CD4-positive, alpha-beta memory T cell (primary cell): ENCODE results near the gene NCKAP5. TPM values are rescaled to one million over a fixed set of nuclear protein-coding genes. Genes with fewer than 3 reads are reported as not detected.

Source experiments
- CTCF ChIA-PET: fragments of 350-600 bp; sonication (Branson Sonifier 250); formaldehyde crosslinking; loops from one replicate; lab custom pipeline; 2021; ENCODE audit warnings: inconsistent platforms; ENCODE audit not compliant: partially characterized antibody; lab: Charles Lee
- POLR2A ChIA-PET: fragments of 350-600 bp; sonication (Branson Sonifier 250); formaldehyde crosslinking; loops from one replicate; lab custom pipeline; 2021; ENCODE audit not compliant: partially characterized antibody; lab: Charles Lee
- DNase-seq, 5 donors: peaks; one replicate each; pipeline versions ENCODE4 v3.0.0 to v3.0.0-alpha.2; 2020 to 2022; ENCODE audit warnings: mixed read lengths in 1 of 5
- H3K27ac ChIP-seq: one replicate; pipeline ENCODE4 v1.7.0; 2013; ENCODE audit warnings: low read depth, low read length
- H3K27me3 ChIP-seq: 2 replicates; pipeline ENCODE4 v1.7.0; 2013; ENCODE audit warnings: mild to moderate bottlenecking, low read length, moderate library complexity; ENCODE audit not compliant: insufficient read depth
- H3K36me3 ChIP-seq: 2 replicates; pipeline ENCODE4 v1.7.0; 2013; ENCODE audit warnings: mild to moderate bottlenecking, low read length, moderate library complexity; ENCODE audit not compliant: insufficient read depth
- H3K4me1 ChIP-seq: 2 replicates; pipeline ENCODE4 v1.7.0; 2013; ENCODE audit warnings: mild to moderate bottlenecking, low read length, moderate library complexity; ENCODE audit not compliant: insufficient read depth
- H3K4me3 ChIP-seq, 2 donors: one replicate each; pipeline ENCODE4 v1.7.0; 2013; ENCODE audit warnings: low read length in 2 of 2, mild to moderate bottlenecking in 1 of 2
- H3K9me3 ChIP-seq, 2 donors: one replicate each; pipeline ENCODE4 v1.7.0; 2013; ENCODE audit warnings: low read length in 2 of 2, control low read depth in 1 of 2; ENCODE audit not compliant: control insufficient read depth in 1 of 2
- H3K27ac Mint-ChIP-seq, 7 donors: one replicate each; pipeline ENCODE4 v1.8.0; 2020 to 2021; ENCODE audit warnings: mixed read lengths in 7 of 7, mild to moderate bottlenecking in 6 of 7, inconsistent platforms in 3 of 7, moderate library complexity in 3 of 7
- H3K27me3 Mint-ChIP-seq, 2 donors: one replicate each; pipeline ENCODE4 v1.8.0; 2020 to 2021; ENCODE audit warnings: mixed read lengths in 2 of 2
- H3K36me3 Mint-ChIP-seq, 2 donors: one replicate each; pipeline ENCODE4 v1.8.0; 2020 to 2021; ENCODE audit warnings: mixed read lengths in 2 of 2, inconsistent platforms in 1 of 2, mild to moderate bottlenecking in 1 of 2
- H3K4me1 Mint-ChIP-seq, 4 donors: one replicate each; pipeline ENCODE4 v1.8.0; 2020 to 2021; ENCODE audit warnings: mixed read lengths in 4 of 4, mild to moderate bottlenecking in 1 of 4
- H3K4me3 Mint-ChIP-seq, 8 donors: one replicate each; pipeline ENCODE4 v1.8.0; 2020 to 2021; ENCODE audit warnings: mixed read lengths in 8 of 8, mild to moderate bottlenecking in 7 of 8, moderate library complexity in 6 of 8, inconsistent platforms in 3 of 8
- H3K9me3 Mint-ChIP-seq, 8 donors: one replicate each; pipeline ENCODE4 v1.8.0; 2020 to 2021; ENCODE audit warnings: mixed read lengths in 8 of 8, mild to moderate bottlenecking in 5 of 8, inconsistent platforms in 3 of 8, moderate library complexity in 1 of 8
- intact Hi-C: fragments of 100-400 bp; cut with micrococcal nuclease; formaldehyde crosslinking; loops from one replicate; pipeline ENCODE4 v1.15.1; 2023
- polyA plus RNA-seq, 2 donors: library from polyadenylated mRNA; unstranded; fragments of 300-500 nt; fragmentation: Illumina TruSeq; gene quantifications; one replicate each; pipeline ENCODE4 v1.2.3, GENCODE V29; 2021
- total RNA-seq, 2 experiments: library from RNA; stranded (reverse); gene quantifications; one replicate each; pipeline ENCODE4 v1.2.3, GENCODE V29; 2021

Gene NCKAP5
- total and polyA plus RNA-seq, 4 experiments from 2014 or later: not detected

DNA sequence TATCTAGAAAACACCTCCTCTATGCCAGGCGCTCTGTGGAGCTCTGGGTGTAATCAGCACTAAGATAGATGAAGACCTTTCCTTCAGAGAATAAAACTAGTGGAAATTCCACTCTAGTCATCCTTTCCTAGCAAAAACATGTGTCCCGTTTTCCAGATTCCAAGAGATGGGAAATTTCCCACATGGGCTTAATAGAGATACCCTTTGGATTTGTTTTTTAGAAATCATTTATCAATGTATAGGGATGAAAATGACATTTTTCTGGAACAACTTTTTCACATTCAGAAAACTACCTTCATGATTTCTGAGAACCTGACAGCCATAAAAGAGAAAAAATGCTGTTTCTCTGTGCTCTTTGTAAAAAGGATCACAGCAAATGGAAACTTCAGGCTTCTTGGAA lies 152.1 kb downstream of the NCKAP5 start:
- no peaks in the 10 kb centered on the region for H3K36me3 Mint-ChIP-seq
- H3K4me1 Mint-ChIP-seq: no peaks in the 10 kb centered on the region
- H3K27ac Mint-ChIP-seq: no peak overlapping the region

DNA sequence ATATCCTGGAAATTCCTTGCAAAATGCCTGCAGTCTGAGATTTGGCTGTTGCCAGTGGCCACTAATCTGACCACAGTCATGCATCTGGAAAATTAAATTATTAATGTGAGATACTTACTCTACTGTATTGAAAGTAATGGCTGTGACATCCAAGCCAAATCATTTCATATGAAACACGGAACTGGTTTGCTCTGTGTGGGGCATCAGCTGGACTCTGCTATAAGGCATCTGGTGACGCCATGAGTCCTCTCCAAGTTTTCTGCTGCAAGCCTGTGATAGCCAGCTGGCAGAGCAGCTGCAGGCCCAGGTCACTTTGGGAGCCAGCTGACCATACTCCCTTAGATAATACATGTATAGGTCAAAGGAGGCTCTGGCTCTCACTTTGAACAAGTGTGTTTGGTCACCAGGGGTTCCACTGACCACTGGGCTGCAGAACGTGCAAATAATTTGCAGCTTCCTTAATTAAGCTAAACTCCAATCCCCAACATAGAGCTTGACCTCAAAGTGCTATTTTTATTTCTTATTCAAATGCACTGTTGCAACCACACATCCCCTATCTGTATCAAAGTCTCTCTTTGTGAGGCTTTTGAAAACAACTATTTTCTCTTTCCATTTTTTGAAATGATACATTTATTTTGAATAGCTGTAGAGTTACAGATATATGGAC lies 152.9 kb downstream of the NCKAP5 start:
- no peak overlapping the region for H3K4me3 Mint-ChIP-seq
- H3K4me1 Mint-ChIP-seq: no peaks in the 10 kb centered on the region
- H3K36me3 ChIP-seq: no peaks in the 10 kb centered on the region
- no peak overlapping the region for H3K27ac ChIP-seq
- no peaks in the 10 kb centered on the region for H3K36me3 Mint-ChIP-seq
- H3K4me3 ChIP-seq: no peak overlapping the region
- ChIA-PET CTCF (no interaction called here), POLR2A (no interaction called here)
- H3K9me3 ChIP-seq: no peaks in the 10 kb centered on the region
- H3K9me3 Mint-ChIP-seq: peaks cover 0 to 4% (median 0%) of the 10 kb centered on the region in 8 donors
- H3K4me1 ChIP-seq: no peaks in the 10 kb centered on the region
- H3K27me3 ChIP-seq: no peaks in the 10 kb centered on the region
- H3K27me3 Mint-ChIP-seq: no peaks in the 10 kb centered on the region
- H3K27ac Mint-ChIP-seq: no peak overlapping the region
- DNase-seq: no peak
- intact Hi-C loops: no loop called here

More for the DNA sequence above, 152.1 kb downstream of the NCKAP5 start:
- no peak overlapping the region for H3K27ac ChIP-seq
- POLR2A ChIA-PET: no interaction called here
- CTCF ChIA-PET: no interaction called here
- no peak overlapping the region for H3K4me3 Mint-ChIP-seq
- H3K4me1 ChIP-seq: no peaks in the 10 kb centered on the region
- H3K36me3 ChIP-seq: no peaks in the 10 kb centered on the region
- H3K27me3 ChIP-seq: no peaks in the 10 kb centered on the region
- H3K9me3 ChIP-seq: no peaks in the 10 kb centered on the region
- H3K27me3 Mint-ChIP-seq: no peaks in the 10 kb centered on the region
- no peak overlapping the region for H3K4me3 ChIP-seq
- peaks cover 0 to 4% (median 0%) of the 10 kb centered on the region in 8 donors for H3K9me3 Mint-ChIP-seq
- no peak for DNase-seq
- intact Hi-C loops: no loop called here

DNA sequence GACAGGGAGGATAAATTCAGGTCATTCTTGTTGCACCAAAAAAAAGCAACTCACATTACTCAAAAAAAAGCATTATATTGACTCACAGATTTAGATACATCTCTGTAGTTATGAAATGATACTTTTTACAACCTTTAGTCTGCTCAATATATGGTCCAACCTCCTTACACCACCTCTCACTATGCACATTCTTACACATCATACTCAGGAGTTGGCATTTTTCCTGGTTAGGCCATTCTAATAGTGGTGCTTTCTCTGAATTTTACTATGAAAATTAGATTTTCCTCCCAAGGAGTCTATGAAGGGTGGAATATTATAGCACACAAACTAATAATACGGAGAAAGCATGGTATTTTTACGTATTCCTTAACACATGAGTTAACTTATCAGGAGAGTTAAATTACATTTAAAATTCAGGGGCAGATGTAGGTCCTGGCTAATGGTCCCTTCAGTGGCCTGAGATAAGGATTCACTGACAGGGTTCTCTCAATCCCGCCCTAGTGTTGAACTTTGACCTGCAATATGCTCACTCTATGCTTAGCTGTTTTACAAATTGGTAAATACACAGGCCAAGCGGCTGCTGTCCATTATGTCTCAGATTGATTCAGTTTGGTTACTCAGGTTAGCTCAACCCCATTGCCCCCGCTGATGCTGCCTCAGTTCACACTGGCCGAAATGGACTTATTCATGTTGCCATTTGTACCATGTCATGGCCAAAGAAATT lies 153.6 kb downstream of the NCKAP5 start:
- H3K4me1 Mint-ChIP-seq: no peaks in the 10 kb centered on the region
- Histone ChIP-seq H3K4me3 (no peak overlapping the region), H3K4me1 (no peaks in the 10 kb centered on the region), H3K27me3 (no peaks in the 10 kb centered on the region), H3K36me3 (no peaks in the 10 kb centered on the region), H3K9me3 (no peaks in the 10 kb centered on the region), H3K27ac (no peak overlapping the region)
- no peak for DNase-seq
- no peak overlapping the region for H3K27ac Mint-ChIP-seq
- no peaks in the 10 kb centered on the region for H3K36me3 Mint-ChIP-seq
- no peak overlapping the region for H3K4me3 Mint-ChIP-seq
- peaks cover 0 to 2% (median 0%) of the 10 kb centered on the region in 8 donors for H3K9me3 Mint-ChIP-seq
- POLR2A ChIA-PET: no interaction called here
- no peaks in the 10 kb centered on the region for H3K27me3 Mint-ChIP-seq
- intact Hi-C loops: no loop called here
- CTCF ChIA-PET: no interaction called here

DNA sequence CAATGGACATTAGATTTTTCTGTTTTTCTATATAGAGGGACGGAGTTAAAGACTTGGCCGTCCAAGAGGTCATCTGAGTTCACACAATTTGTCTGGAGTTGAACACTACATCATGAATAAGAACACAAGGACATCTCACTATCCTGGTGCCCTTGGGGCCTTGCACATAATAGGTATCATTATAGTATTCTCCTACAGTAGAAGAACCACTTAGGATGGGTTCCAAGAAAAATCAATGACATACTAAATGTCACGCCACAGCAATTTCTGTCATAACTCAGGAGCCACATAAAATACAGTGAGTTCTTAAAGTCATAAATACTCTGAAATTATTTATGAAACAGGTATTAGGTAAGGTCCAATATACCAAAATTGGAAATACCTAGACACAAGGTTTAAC lies 154.4 kb downstream of the NCKAP5 start:
- Mint-ChIP-seq H3K9me3 (peaks cover 0 to 2% (median 0%) of the 10 kb centered on the region in 8 donors), H3K27ac (no peak overlapping the region), H3K27me3 (no peaks in the 10 kb centered on the region), H3K4me3 (no peak overlapping the region), H3K4me1 (no peaks in the 10 kb centered on the region), H3K36me3 (no peaks in the 10 kb centered on the region)
- Histone ChIP-seq H3K36me3 (no peaks in the 10 kb centered on the region), H3K9me3 (no peaks in the 10 kb centered on the region), H3K4me1 (no peaks in the 10 kb centered on the region), H3K4me3 (no peak overlapping the region), H3K27ac (no peak overlapping the region), H3K27me3 (no peaks in the 10 kb centered on the region)
- ChIA-PET CTCF (no interaction called here), POLR2A (no interaction called here)
- intact Hi-C loops: no loop called here
- DNase-seq: no peak

DNA sequence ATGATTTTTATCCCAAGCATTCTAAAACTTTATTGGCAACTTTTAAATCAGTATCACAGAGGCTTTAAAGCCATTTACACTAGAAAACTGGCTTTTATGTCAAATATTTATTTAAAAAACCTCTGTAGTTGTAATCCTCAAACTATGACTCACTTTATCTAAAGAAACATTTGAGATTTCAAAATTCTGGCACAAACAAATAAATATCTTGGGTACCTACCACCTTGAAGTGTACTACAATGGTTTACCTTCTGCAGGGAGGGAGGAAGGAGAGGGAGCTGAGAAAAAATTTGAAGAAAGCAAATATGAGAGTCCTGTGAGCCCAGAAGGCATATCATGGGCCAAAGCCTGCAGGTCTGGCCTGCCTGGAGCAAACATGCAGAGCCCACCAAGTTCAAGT lies 155.6 kb downstream of the NCKAP5 start:
- DNase-seq: no peak
- intact Hi-C loops: no loop called here
- Mint-ChIP-seq H3K9me3 (no peaks in the 10 kb centered on the region), H3K27me3 (no peaks in the 10 kb centered on the region), H3K36me3 (no peaks in the 10 kb centered on the region), H3K4me3 (no peak overlapping the region), H3K27ac (no peak overlapping the region), H3K4me1 (no peaks in the 10 kb centered on the region)
- POLR2A ChIA-PET: no interaction called here
- H3K4me3 ChIP-seq: no peak overlapping the region
- CTCF ChIA-PET: no interaction called here
- no peak overlapping the region for H3K27ac ChIP-seq
- H3K9me3 ChIP-seq: no peaks in the 10 kb centered on the region
- no peaks in the 10 kb centered on the region for H3K27me3 ChIP-seq
- H3K36me3 ChIP-seq: no peaks in the 10 kb centered on the region
- no peaks in the 10 kb centered on the region for H3K4me1 ChIP-seq

DNA sequence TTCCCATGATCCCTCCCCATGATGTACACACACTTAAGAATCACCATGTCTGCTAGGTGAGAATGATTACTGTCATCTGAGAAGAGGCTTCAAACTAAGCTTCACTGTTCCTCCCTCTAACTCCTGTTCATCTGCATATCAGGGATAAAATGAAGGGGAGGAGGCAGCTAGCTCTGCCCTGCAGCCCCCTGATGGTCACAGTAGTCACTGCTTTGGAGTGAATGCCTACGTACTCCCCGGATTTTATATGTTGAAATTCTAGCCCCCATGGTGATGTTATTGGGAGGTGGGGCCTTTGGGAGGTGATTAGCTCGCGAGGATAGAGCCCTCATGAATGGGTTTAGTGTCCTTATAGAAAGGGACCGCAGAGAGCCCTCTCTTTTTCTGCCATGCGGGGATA lies 156.4 kb downstream of the NCKAP5 start:
- Histone ChIP-seq H3K27me3 (no peaks in the 10 kb centered on the region), H3K9me3 (no peaks in the 10 kb centered on the region), H3K36me3 (no peaks in the 10 kb centered on the region), H3K4me3 (no peak overlapping the region), H3K4me1 (no peaks in the 10 kb centered on the region), H3K27ac (no peak overlapping the region)
- intact Hi-C loops: no loop called here
- no peaks in the 10 kb centered on the region for H3K36me3 Mint-ChIP-seq
- no peak overlapping the region for H3K4me3 Mint-ChIP-seq
- no peaks in the 10 kb centered on the region for H3K9me3 Mint-ChIP-seq
- no peak for DNase-seq
- H3K27ac Mint-ChIP-seq: no peak overlapping the region
- ChIA-PET CTCF (no interaction called here), POLR2A (no interaction called here)
- no peaks in the 10 kb centered on the region for H3K27me3 Mint-ChIP-seq
- H3K4me1 Mint-ChIP-seq: no peaks in the 10 kb centered on the region

DNA sequence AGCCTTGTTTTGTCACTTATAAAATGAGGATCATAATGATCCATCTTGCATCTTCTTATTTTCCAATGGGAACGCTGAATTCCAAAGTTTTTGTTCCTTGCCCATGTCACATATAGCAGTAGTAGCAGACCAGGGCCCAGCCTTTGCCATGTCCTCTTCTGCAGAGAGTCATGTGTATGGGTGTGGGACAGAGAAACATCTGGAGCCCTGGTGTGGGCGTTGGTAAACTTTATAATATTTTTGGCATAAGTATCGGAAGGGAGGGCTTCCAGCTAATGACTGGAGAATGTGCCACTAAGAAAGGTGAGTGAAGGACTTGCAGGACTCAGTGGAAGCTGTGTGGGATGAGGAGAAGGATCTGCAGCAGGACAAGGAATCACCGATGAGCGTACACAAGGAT lies 157.2 kb downstream of the NCKAP5 start:
- Mint-ChIP-seq H3K4me3 (no peak overlapping the region), H3K9me3 (peaks cover 0 to 1% (median 0%) of the 10 kb centered on the region in 8 donors), H3K27ac (no peak overlapping the region), H3K36me3 (no peaks in the 10 kb centered on the region), H3K27me3 (no peaks in the 10 kb centered on the region), H3K4me1 (no peaks in the 10 kb centered on the region)
- CTCF ChIA-PET: no interaction called here
- no peak overlapping the region for H3K27ac ChIP-seq
- H3K36me3 ChIP-seq: no peaks in the 10 kb centered on the region
- DNase-seq: no peak
- H3K4me3 ChIP-seq: no peak overlapping the region
- no peaks in the 10 kb centered on the region for H3K27me3 ChIP-seq
- POLR2A ChIA-PET: no interaction called here
- no peaks in the 10 kb centered on the region for H3K9me3 ChIP-seq
- no peaks in the 10 kb centered on the region for H3K4me1 ChIP-seq
- intact Hi-C loops: no loop called here
